Measurements from ENCODE around the gene OR51A7.
"Not testable (repeated sequence)": the region's sequence is repeated elsewhere in the genome, so short reads cannot be mapped to it uniquely, and the experiment has no call there.

Gene OR51A7
- 0 reads per million in 2 donors for total RNA-seq

- DNase-seq: no peak
Measured at GRCh38 chr11:4903484-4903883, at the start of gene OR51A7. Gene OR51A7, plus strand, starts transcription at chr11:4903783. Its CDS starts 3,587 bp downstream, at chr11:4907370.

GRCh38 chr11:4854286-4854685 lies 49.3 kb upstream of the OR51A7 start:
- DNase-seq: not testable (repeated sequence)

GRCh38 chr11:4862447-4863236 lies 40.9 kb upstream of the OR51A7 start:
- DNase-seq: no peak

- no peak for DNase-seq
Measured at GRCh38 chr11:4863876-4864275, 39.7 kb upstream of the OR51A7 start.

- DNase-seq: no peak
Measured at GRCh38 chr11:4865855-4866254, 37.7 kb upstream of the OR51A7 start.

GRCh38 chr11:4881188-4881587 lies 22.4 kb upstream of the OR51A7 start:
- no peak for DNase-seq

- no peak for DNase-seq
Measured at GRCh38 chr11:4881860-4882500, 21.6 kb upstream of the OR51A7 start, which contains the start of gene OR51T1. Gene OR51T1, plus strand, starts transcription at chr11:4881900. Its CDS starts 0 bp downstream, at chr11:4881900.

- no peak for DNase-seq
Measured at GRCh38 chr11:4882543-4882942, 21.0 kb upstream of the OR51A7 start.

GRCh38 chr11:4884361-4884760 lies 19.2 kb upstream of the OR51A7 start:
- DNase-seq: no peak

- no peak for DNase-seq
Measured at GRCh38 chr11:4886186-4886585, 17.4 kb upstream of the OR51A7 start.

- no peak for DNase-seq
Measured at GRCh38 chr11:4887591-4887990, 16.0 kb upstream of the OR51A7 start.

GRCh38 chr11:4890279-4890678 lies 13.3 kb upstream of the OR51A7 start:
- DNase-seq: no peak

- no peak for DNase-seq
Measured at GRCh38 chr11:4891996-4892640, 11.5 kb upstream of the OR51A7 start.

- DNase-seq: no peak
Measured at GRCh38 chr11:4916581-4916980, 13.0 kb downstream of the OR51A7 start.

GRCh38 chr11:4919250-4919649 lies 15.7 kb downstream of the OR51A7 start, which contains the start of gene OR51G2:
Gene OR51G2, minus strand, starts transcription at chr11:4919350. Its CDS starts 3,687 bp downstream, at chr11:4915663.
- no peak for DNase-seq

GRCh38 chr11:4921796-4922195 lies 18.2 kb downstream of the OR51A7 start:
- DNase-seq: no peak

GRCh38 chr11:4922304-4922703 lies 18.7 kb downstream of the OR51A7 start:
- no peak for DNase-seq

GRCh38 chr11:4924239-4924638 lies 20.7 kb downstream of the OR51A7 start, which contains the start of gene OR51G1:
Gene OR51G1, minus strand, starts transcription at chr11:4924339. Its CDS starts 0 bp downstream, at chr11:4924339.
- DNase-seq: no peak

- DNase-seq: no peak
Measured at GRCh38 chr11:4926608-4927007, 23.0 kb downstream of the OR51A7 start.

GRCh38 chr11:4932751-4933150 lies 29.2 kb downstream of the OR51A7 start:
- no peak for DNase-seq

GRCh38 chr11:4936745-4937144 lies 33.2 kb downstream of the OR51A7 start:
- no peak for DNase-seq

- DNase-seq: no peak
Measured at GRCh38 chr11:4947505-4947904, 43.9 kb downstream of the OR51A7 start, which contains the start of gene OR51A4. Gene OR51A4, minus strand, starts transcription at chr11:4947605. Its CDS starts 505 bp downstream, at chr11:4947100.

GRCh38 chr11:4955613-4956012 lies 52.0 kb downstream of the OR51A7 start, which contains the start of gene OR51A2:
Gene OR51A2, minus strand, starts transcription at chr11:4955713. Its CDS starts 0 bp downstream, at chr11:4955713.
- not testable (repeated sequence) for DNase-seq
